Naive B cell (primary cell): ENCODE results near the gene SLC35F1. TPM values are rescaled to one million over a fixed set of nuclear protein-coding genes. Genes with fewer than 3 reads are reported as not detected.
A peak's percentile ranks its signal among the peaks of the same experiment; 100 is the strongest.

Experiments
- ATAC-seq, 2 donors: fragments of 150-1000 bp; cut with Tn5 transposase; 2 replicates each; pipeline ENCODE4 v1.10.0; 2021; ENCODE audit warnings: low read depth in 2 of 2, mild to moderate bottlenecking in 2 of 2, moderate library complexity in 2 of 2
- DNase-seq: peaks from one replicate; pipeline ENCODE4 v3.0.0; 2022
- H3K27ac Mint-ChIP-seq, 6 donors: one replicate each; pipeline ENCODE4 v1.8.0; 2020 to 2022; ENCODE audit warnings: mild to moderate bottlenecking in 6 of 6, mixed read lengths in 6 of 6, moderate library complexity in 5 of 6, inconsistent platforms in 2 of 6
- H3K27me3 Mint-ChIP-seq, 3 donors: one replicate each; pipeline ENCODE4 v1.8.0; 2021 to 2022; ENCODE audit warnings: mixed read lengths in 3 of 3, mild to moderate bottlenecking in 1 of 3
- H3K36me3 Mint-ChIP-seq, 2 donors: one replicate each; pipeline ENCODE4 v1.8.0; 2020 to 2022; ENCODE audit warnings: mixed read lengths in 2 of 2, inconsistent platforms in 1 of 2, mild to moderate bottlenecking in 1 of 2
- H3K4me1 Mint-ChIP-seq, 3 donors: one replicate each; pipeline ENCODE4 v1.8.0; 2020 to 2022; ENCODE audit warnings: mixed read lengths in 3 of 3, inconsistent platforms in 1 of 3, mild to moderate bottlenecking in 1 of 3, moderate library complexity in 1 of 3
- H3K4me3 Mint-ChIP-seq, 8 donors: one replicate each; pipeline ENCODE4 v1.8.0; 2020 to 2022; ENCODE audit warnings: mild to moderate bottlenecking in 8 of 8, mixed read lengths in 8 of 8, moderate library complexity in 8 of 8, inconsistent platforms in 2 of 8
- H3K9me3 Mint-ChIP-seq, 7 donors: one replicate each; pipeline ENCODE4 v1.8.0; 2020 to 2022; ENCODE audit warnings: mixed read lengths in 7 of 7, mild to moderate bottlenecking in 5 of 7, inconsistent platforms in 2 of 7, moderate library complexity in 1 of 7
- polyA plus RNA-seq, 6 donors: library from polyadenylated mRNA; unstranded; fragments of 300-500 nt; fragmentation: Illumina TruSeq; gene quantifications; one replicate each; pipeline ENCODE4 v1.2.3, GENCODE V29; 2021; ENCODE audit warnings: low read depth in 6 of 6

The SLC35F1 gene
- polyA plus RNA-seq, 6 donors from 2014 or later: not detected

- Mint-ChIP-seq H3K36me3 (no peaks in the 10 kb centered on the region), H3K27ac (no peak overlapping the region), H3K27me3 (no peaks in the 10 kb centered on the region), H3K4me1 (no peaks in the 10 kb centered on the region), H3K9me3 (peaks cover 0 to 2% (median 0%) of the 10 kb centered on the region in 7 donors), H3K4me3 (no peak overlapping the region)
- ATAC-seq (no peak), DNase-seq (no peak)
Observed at GRCh38 chr6:118203545-118203944, 296.5 kb downstream of the SLC35F1 start.

- no peaks in the 10 kb centered on the region for H3K4me1 Mint-ChIP-seq
- no peak overlapping the region for H3K27ac Mint-ChIP-seq
- ATAC-seq (no peak), DNase-seq (no peak)
- peaks cover 0 to 2% (median 0%) of the 10 kb centered on the region in 7 donors for H3K9me3 Mint-ChIP-seq
- H3K36me3 Mint-ChIP-seq: no peaks in the 10 kb centered on the region
- peaks cover 0 to 3% (median 0%) of the 10 kb centered on the region in 3 donors for H3K27me3 Mint-ChIP-seq
- no peak overlapping the region for H3K4me3 Mint-ChIP-seq
Observed at GRCh38 chr6:118206221-118206620, 299.2 kb downstream of the SLC35F1 start.

GRCh38 chr6:118207947-118208346 lies 300.9 kb downstream of the SLC35F1 start:
- no peak for ATAC-seq
- Mint-ChIP-seq H3K27ac (no peak overlapping the region), H3K4me1 (no peaks in the 10 kb centered on the region), H3K9me3 (peaks cover 0 to 2% (median 0%) of the 10 kb centered on the region in 7 donors), H3K4me3 (no peak overlapping the region), H3K27me3 (peaks cover 0 to 3% (median 0%) of the 10 kb centered on the region in 3 donors), H3K36me3 (no peaks in the 10 kb centered on the region)
- no peak for DNase-seq

GRCh38 chr6:118212451-118213173 lies 305.5 kb downstream of the SLC35F1 start:
- DNase-seq: no peak
- no peak for ATAC-seq
- H3K27ac Mint-ChIP-seq: no peak overlapping the region
- no peaks in the 10 kb centered on the region for H3K36me3 Mint-ChIP-seq
- peaks cover 0 to 7% (median 0%) of the 10 kb centered on the region in 7 donors for H3K9me3 Mint-ChIP-seq
- H3K4me1 Mint-ChIP-seq: no peaks in the 10 kb centered on the region
- H3K27me3 Mint-ChIP-seq: peaks cover 0 to 3% (median 0%) of the 10 kb centered on the region in 3 donors
- H3K4me3 Mint-ChIP-seq: no peak overlapping the region

- H3K4me3 Mint-ChIP-seq: no peak overlapping the region
- DNase-seq: no peak
- no peak overlapping the region for H3K27ac Mint-ChIP-seq
Observed at GRCh38 chr6:118215269-118215668, 308.2 kb downstream of the SLC35F1 start.

GRCh38 chr6:118216751-118217150 lies 309.7 kb downstream of the SLC35F1 start:
- H3K4me1 Mint-ChIP-seq: no peaks in the 10 kb centered on the region
- H3K4me3 Mint-ChIP-seq: no peak overlapping the region
- no peaks in the 10 kb centered on the region for H3K36me3 Mint-ChIP-seq
- H3K27ac Mint-ChIP-seq: no peak overlapping the region
- ATAC-seq (no peak), DNase-seq (no peak)
- peaks cover 0 to 7% (median 0%) of the 10 kb centered on the region in 7 donors for H3K9me3 Mint-ChIP-seq
- H3K27me3 Mint-ChIP-seq: no peaks in the 10 kb centered on the region

More at GRCh38 chr6:118215269-118215668, 308.2 kb downstream of the SLC35F1 start:
- no peak for ATAC-seq
- no peaks in the 10 kb centered on the region for H3K36me3 Mint-ChIP-seq
- no peaks in the 10 kb centered on the region for H3K27me3 Mint-ChIP-seq
- no peaks in the 10 kb centered on the region for H3K4me1 Mint-ChIP-seq
- H3K9me3 Mint-ChIP-seq: peaks cover 0 to 7% (median 0%) of the 10 kb centered on the region in 7 donors

- DNase-seq (no peak), ATAC-seq (no peak)
- no peaks in the 10 kb centered on the region for H3K36me3 Mint-ChIP-seq
- H3K4me3 Mint-ChIP-seq: no peak overlapping the region
- H3K9me3 Mint-ChIP-seq: peaks cover 0 to 7% (median 0%) of the 10 kb centered on the region in 7 donors
- H3K27ac Mint-ChIP-seq: no peak overlapping the region
- peaks cover 0 to under 1% (median 0%) of the 10 kb centered on the region in 3 donors for H3K27me3 Mint-ChIP-seq
- H3K4me1 Mint-ChIP-seq: no peaks in the 10 kb centered on the region
Observed at GRCh38 chr6:118218156-118218555, 311.1 kb downstream of the SLC35F1 start.

- Mint-ChIP-seq H3K9me3 (peaks cover 0 to 9% (median 3%) of the 10 kb centered on the region in 7 donors), H3K4me3 (no peak overlapping the region), H3K4me1 (no peaks in the 10 kb centered on the region), H3K36me3 (no peaks in the 10 kb centered on the region), H3K27me3 (peaks cover 0 to 7% (median 0%) of the 10 kb centered on the region in 3 donors), H3K27ac (no peak overlapping the region)
- DNase-seq (no peak), ATAC-seq (no peak)
Observed at GRCh38 chr6:118220429-118221128, 313.5 kb downstream of the SLC35F1 start.

GRCh38 chr6:118223316-118223715 lies 316.3 kb downstream of the SLC35F1 start:
- H3K9me3 Mint-ChIP-seq: peaks cover 0 to 9% (median 3%) of the 10 kb centered on the region in 7 donors
- peaks cover 0 to 7% (median 3%) of the 10 kb centered on the region in 3 donors for H3K27me3 Mint-ChIP-seq
- no peaks in the 10 kb centered on the region for H3K4me1 Mint-ChIP-seq
- H3K4me3 Mint-ChIP-seq: no peak overlapping the region
- ATAC-seq: no peak
- DNase-seq: no peak
- H3K36me3 Mint-ChIP-seq: no peaks in the 10 kb centered on the region
- H3K27ac Mint-ChIP-seq: no peak overlapping the region

- H3K4me1 Mint-ChIP-seq: no peaks in the 10 kb centered on the region
- H3K27ac Mint-ChIP-seq: no peak overlapping the region
- no peaks in the 10 kb centered on the region for H3K36me3 Mint-ChIP-seq
- DNase-seq (no peak), ATAC-seq (no peak)
- no peak overlapping the region for H3K4me3 Mint-ChIP-seq
- H3K9me3 Mint-ChIP-seq: peaks cover 0 to 6% (median 3%) of the 10 kb centered on the region in 7 donors
- H3K27me3 Mint-ChIP-seq: peaks cover 0 to 3% (median 0%) of the 10 kb centered on the region in 3 donors
Observed at GRCh38 chr6:118228886-118229285, 321.8 kb downstream of the SLC35F1 start.

- no peak overlapping the region for H3K27ac Mint-ChIP-seq
- ATAC-seq (no peak), DNase-seq (no peak)
- H3K27me3 Mint-ChIP-seq: peaks cover 8 to 18% (median 16%) of the 10 kb centered on the region in 3 donors
- H3K36me3 Mint-ChIP-seq: no peaks in the 10 kb centered on the region
- no peaks in the 10 kb centered on the region for H3K4me1 Mint-ChIP-seq
- peaks cover 0 to 2% (median 0%) of the 10 kb centered on the region in 7 donors for H3K9me3 Mint-ChIP-seq
- no peak overlapping the region for H3K4me3 Mint-ChIP-seq
Observed at GRCh38 chr6:118240878-118241528, 333.9 kb downstream of the SLC35F1 start.

GRCh38 chr6:118246406-118246805 lies 339.3 kb downstream of the SLC35F1 start:
- no peaks in the 10 kb centered on the region for H3K36me3 Mint-ChIP-seq
- H3K27me3 Mint-ChIP-seq: peaks cover 8 to 27% (median 9%) of the 10 kb centered on the region in 3 donors

GRCh38 chr6:118248171-118248570 lies 341.1 kb downstream of the SLC35F1 start:
- ATAC-seq (no peak), DNase-seq (no peak)
- Mint-ChIP-seq H3K36me3 (no peaks in the 10 kb centered on the region), H3K9me3 (peaks cover 0 to 6% (median 2%) of the 10 kb centered on the region in 7 donors), H3K4me3 (no peak overlapping the region), H3K4me1 (no peaks in the 10 kb centered on the region), H3K27ac (no peak overlapping the region), H3K27me3 (peaks cover 2 to 17% (median 5%) of the 10 kb centered on the region in 3 donors)

More at GRCh38 chr6:118246406-118246805, 339.3 kb downstream of the SLC35F1 start:
- DNase-seq (no peak), ATAC-seq (no peak)
- H3K9me3 Mint-ChIP-seq: peaks cover 0 to 6% (median 2%) of the 10 kb centered on the region in 7 donors
- H3K4me3 Mint-ChIP-seq: peak overlapping the region in 1 of 8 donors; percentile 79
- H3K27ac Mint-ChIP-seq: no peak overlapping the region
- H3K4me1 Mint-ChIP-seq: no peaks in the 10 kb centered on the region
